ENCODE measurements around the gene PPP1R12B.
"Not testable (repeated sequence)": the region's sequence is repeated elsewhere in the genome, so short reads cannot be mapped to it uniquely, and the experiment has no call there.

PPP1R12B gene

GRCh38 chr1:202405928-202406327 is 57.4 kb downstream of the PPP1R12B start:
- no peak for DNase-seq (ENCODE audit: low spot score)

GRCh38 chr1:202406896-202407295 is 58.4 kb downstream of the PPP1R12B start:
- not testable (repeated sequence) for DNase-seq (ENCODE audit: low spot score)

- not testable (repeated sequence) for DNase-seq (ENCODE audit: low spot score)
These were observed 58.9 kb downstream of the PPP1R12B start for GRCh38 chr1:202407378-202407777.

- DNase-seq (ENCODE audit: low spot score), result not testable (repeated sequence)
These were observed 61.8 kb downstream of the PPP1R12B start for GRCh38 chr1:202410251-202410650.

GRCh38 chr1:202410854-202411357 is 62.4 kb downstream of the PPP1R12B start:
- not testable (repeated sequence) for DNase-seq (ENCODE audit: low spot score)

GRCh38 chr1:202411422-202411821 is 62.9 kb downstream of the PPP1R12B start:
- DNase-seq (ENCODE audit: low spot score), result no peak

- DNase-seq (ENCODE audit: low spot score), result not testable (repeated sequence)
These were observed 63.9 kb downstream of the PPP1R12B start for GRCh38 chr1:202412421-202412820.

GRCh38 chr1:202416641-202417040 is 68.1 kb downstream of the PPP1R12B start:
- no peak for DNase-seq (ENCODE audit: low spot score)

- DNase-seq (ENCODE audit: low spot score), result not testable (repeated sequence)
These were observed 68.6 kb downstream of the PPP1R12B start for GRCh38 chr1:202417141-202417540.

GRCh38 chr1:202417762-202418201 is 69.3 kb downstream of the PPP1R12B start:
- DNase-seq (ENCODE audit: low spot score), result not testable (repeated sequence)

- DNase-seq (ENCODE audit: low spot score), result not testable (repeated sequence)
These were observed 71.2 kb downstream of the PPP1R12B start for GRCh38 chr1:202419731-202420130.

GRCh38 chr1:202420422-202421094 is 72.1 kb downstream of the PPP1R12B start:
- not testable (repeated sequence) for DNase-seq (ENCODE audit: low spot score)

- DNase-seq (ENCODE audit: low spot score), result not testable (repeated sequence)
These were observed 74.2 kb downstream of the PPP1R12B start for GRCh38 chr1:202422709-202423108.

- DNase-seq (ENCODE audit: low spot score), result not testable (repeated sequence)
These were observed 75.8 kb downstream of the PPP1R12B start for GRCh38 chr1:202424260-202424659.

GRCh38 chr1:202430111-202430510 is 81.6 kb downstream of the PPP1R12B start:
- not testable (repeated sequence) for DNase-seq (ENCODE audit: low spot score)

GRCh38 chr1:202432338-202432737 is 83.8 kb downstream of the PPP1R12B start:
- not testable (repeated sequence) for DNase-seq (ENCODE audit: low spot score)

GRCh38 chr1:202433155-202434043 is 84.9 kb downstream of the PPP1R12B start:
- no peak for DNase-seq (ENCODE audit: low spot score)

- no peak for DNase-seq (ENCODE audit: low spot score)
These were observed 85.6 kb downstream of the PPP1R12B start for GRCh38 chr1:202434059-202434458.

GRCh38 chr1:202438393-202439174 is 90.1 kb downstream of the PPP1R12B start:
- no peak for DNase-seq (ENCODE audit: low spot score)

- DNase-seq (ENCODE audit: low spot score), result no peak
These were observed 90.8 kb downstream of the PPP1R12B start for GRCh38 chr1:202439308-202439707.

- DNase-seq (ENCODE audit: low spot score), result not testable (repeated sequence)
These were observed 99.6 kb downstream of the PPP1R12B start for GRCh38 chr1:202448140-202448539.

- DNase-seq (ENCODE audit: low spot score), result not testable (repeated sequence)
These were observed 103.1 kb downstream of the PPP1R12B start for GRCh38 chr1:202451641-202452040.

Data from CD4-positive, alpha-beta T cell treated with Interleukin-15 for 4 hours (primary cell).